NB4 (cell line): ENCODE measurements around the gene OR52K1.

Experiments used
- DNase-seq: peaks from one replicate; pipeline ENCODE4 v3.0.0; 2010; ENCODE audit warnings: low read depth
- H3K4me3 ChIP-seq: one replicate; pipeline ENCODE4 v1.5.1; 2011; ENCODE audit warnings: mild to moderate bottlenecking, low read depth, low read length, moderate library complexity
- CTCF ChIP-seq: IDR thresholded peaks from one replicate; pipeline ENCODE4 v1.5.1; 2012; ENCODE audit warnings: low read depth, low read length
- MAX ChIP-seq: IDR thresholded peaks from 2 replicates; pipeline ENCODE4 v1.6.1; 2011; ENCODE audit warnings: low read depth, low read length
- MYC ChIP-seq: IDR thresholded peaks from 2 replicates; pipeline ENCODE4 v1.6.1; 2011; ENCODE audit warnings: low read depth, low read length
- POLR2A ChIP-seq: IDR thresholded peaks from 2 replicates; pipeline ENCODE4 v1.6.1; 2011; ENCODE audit warnings: mild to moderate bottlenecking; ENCODE audit not compliant: insufficient read length; ENCODE audit errors: extremely low read depth

OR52K1 gene

GRCh38 chr11:4482445-4482844 is at the start of gene OR52K1:
TSS of gene OR52K1 (plus strand) at chr11:4482646. CDS start at chr11:4488901, 6,255 bp downstream.
- DNase-seq: peak; percentile 7
- H3K4me3 ChIP-seq: no peak within 1 kb of the TSS
- TF ChIP-seq CTCF: no peak
- no peak for TF ChIP-seq POLR2A
- no peak for TF ChIP-seq MYC
- TF ChIP-seq MAX: no peak

- DNase-seq: peak; percentile 57
- no peak for TF ChIP-seq POLR2A
- peak; percentile 21; the same call in 1 of the 2 replicates for TF ChIP-seq MAX
- TF ChIP-seq CTCF: no peak
- no peak overlapping the region for H3K4me3 ChIP-seq
Observed at GRCh38 chr11:4433856-4434255, 48.6 kb upstream of the OR52K1 start.

- TF ChIP-seq CTCF (no peak), POLR2A (no peak), MAX (no peak), MYC (no peak)
- no peak overlapping the region for H3K4me3 ChIP-seq
- DNase-seq: no peak
Observed at GRCh38 chr11:4436411-4436810, 46.0 kb upstream of the OR52K1 start.

- peak; percentile 90 for DNase-seq
- TF ChIP-seq MYC (no peak), POLR2A (no peak), MAX (no peak), CTCF (no peak)
- H3K4me3 ChIP-seq: no peak overlapping the region
Observed at GRCh38 chr11:4441515-4441914, 40.9 kb upstream of the OR52K1 start.

GRCh38 chr11:4443232-4443891 is 39.1 kb upstream of the OR52K1 start:
- no peak for TF ChIP-seq CTCF
- no peak for TF ChIP-seq MAX
- TF ChIP-seq MYC: no peak
- no peak for TF ChIP-seq POLR2A
- no peak for DNase-seq
- H3K4me3 ChIP-seq: no peak overlapping the region

- no peak within 1 kb of the TSS for H3K4me3 ChIP-seq
- no peak for DNase-seq
- TF ChIP-seq POLR2A (no peak), MYC (no peak), MAX (no peak), CTCF (no peak)
Observed at GRCh38 chr11:4448995-4449394, 33.5 kb upstream of the OR52K1 start, which contains the start of gene OR52K2. TSS of gene OR52K2 (plus strand) at chr11:4449295. CDS start at chr11:4449340, 45 bp downstream.
